Stimulated activated CD8-positive, alpha-beta memory T cell treated with anti-CD3 and anti-CD28 coated beads, Interleukin-15, amount 100 ng/mL, for 4 hours (primary cell): Measurements from ENCODE around the gene SMIM3.
"Not testable (repeated sequence)": the region's sequence is repeated elsewhere in the genome, so short reads cannot be mapped to it uniquely, and the experiment has no call there.

Experiments used
- DNase-seq, 2 donors: peaks; one replicate each; pipeline ENCODE4 v3.0.0-alpha.2; 2020; ENCODE audit warnings: low read depth in 2 of 2

SMIM3 gene

DNA sequence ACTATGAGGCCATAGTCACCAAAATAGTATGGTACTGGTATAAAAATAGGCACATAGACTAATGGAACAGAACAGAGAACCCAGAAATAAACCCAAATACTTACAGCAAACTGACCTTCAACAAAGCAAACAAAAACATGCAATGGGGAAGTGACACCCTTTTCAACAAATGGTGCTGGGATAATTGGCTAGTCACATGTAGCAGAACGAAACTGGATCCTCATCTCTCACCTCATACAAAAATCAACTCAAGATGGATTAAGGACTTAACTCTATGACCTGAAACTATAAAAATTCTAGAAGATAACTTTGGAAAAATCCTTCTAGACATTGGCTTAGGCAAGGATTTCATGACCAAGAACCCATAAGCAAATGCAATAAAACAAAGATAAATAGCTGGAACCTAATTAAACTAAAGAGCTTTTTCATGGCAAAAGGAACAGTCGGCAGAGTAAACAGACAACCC, 14.9 kb downstream of the SMIM3 start:
- not testable (repeated sequence) for DNase-seq

- DNase-seq: no peak
Measured at GRCh38 chr5:150794927-150795326, 16.4 kb downstream of the SMIM3 start.

DNA sequence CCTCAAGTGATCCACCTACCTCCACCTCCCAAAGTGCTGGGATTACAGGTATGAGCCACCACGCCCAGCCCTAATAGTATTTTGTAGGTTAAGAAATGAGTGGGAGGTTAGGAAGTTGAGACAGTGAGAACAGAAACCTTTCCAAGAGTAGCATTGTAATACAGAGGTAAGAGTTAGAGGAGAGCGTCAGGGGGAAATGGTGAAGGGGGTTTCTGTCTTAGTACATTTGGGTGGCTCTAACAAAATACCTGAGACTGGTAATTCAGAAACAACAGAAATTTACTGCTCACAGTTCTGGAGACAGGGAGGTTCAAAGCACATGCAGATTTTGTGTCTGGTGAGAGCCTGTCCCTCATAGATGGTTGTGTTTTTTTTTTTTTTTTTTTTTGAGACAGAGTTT, 18.8 kb downstream of the SMIM3 start:
- no peak for DNase-seq

- DNase-seq: no peak
Measured at GRCh38 chr5:150801117-150801927, 22.8 kb downstream of the SMIM3 start.

GRCh38 chr5:150804388-150804787, 25.8 kb downstream of the SMIM3 start:
- no peak for DNase-seq

- DNase-seq: no peak
Measured at GRCh38 chr5:150809363-150809762, 30.8 kb downstream of the SMIM3 start.

- no peak for DNase-seq
Measured at GRCh38 chr5:150815010-150815409, 36.5 kb downstream of the SMIM3 start.

DNA sequence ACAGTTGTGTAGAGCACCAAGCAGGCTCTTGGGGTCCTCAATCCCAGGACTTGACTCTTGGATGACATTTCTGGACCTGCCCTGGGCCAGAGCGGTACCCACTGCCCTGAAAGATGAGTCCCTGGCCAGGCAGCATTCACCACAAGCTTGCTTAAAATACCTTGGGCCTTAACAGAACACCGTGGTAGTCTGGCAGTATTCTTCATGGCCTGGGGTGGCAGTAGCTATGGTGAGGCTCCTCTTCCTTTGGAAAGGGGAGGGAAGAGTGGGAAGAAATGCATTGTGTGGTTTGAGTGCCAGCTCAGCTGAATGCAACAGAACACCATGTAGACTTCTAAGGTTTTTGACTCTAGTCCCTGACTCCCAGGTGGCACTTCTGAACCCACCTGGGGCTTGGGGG, 38.4 kb downstream of the SMIM3 start:
- DNase-seq: no peak

DNA sequence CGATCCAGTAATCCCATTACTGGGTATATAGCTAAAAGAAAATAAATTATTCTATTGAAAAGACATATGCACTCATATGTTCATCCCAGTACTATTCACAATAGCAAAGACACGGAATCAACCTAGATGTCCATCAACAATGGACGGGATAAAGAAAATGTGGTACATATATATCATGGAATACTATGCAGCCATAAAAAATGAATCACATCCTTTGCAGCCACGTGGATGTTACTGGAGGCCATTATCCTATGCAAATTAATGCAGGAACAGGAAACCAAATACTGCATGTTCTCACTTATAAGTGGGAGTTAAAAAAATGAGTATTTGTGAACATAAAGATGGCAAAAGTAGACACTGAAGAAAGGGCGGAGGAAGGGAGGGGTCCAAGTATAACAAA, 51.2 kb downstream of the SMIM3 start:
- no peak for DNase-seq

- not testable (repeated sequence) for DNase-seq
Measured at GRCh38 chr5:150831821-150832220, 53.3 kb downstream of the SMIM3 start.

DNA sequence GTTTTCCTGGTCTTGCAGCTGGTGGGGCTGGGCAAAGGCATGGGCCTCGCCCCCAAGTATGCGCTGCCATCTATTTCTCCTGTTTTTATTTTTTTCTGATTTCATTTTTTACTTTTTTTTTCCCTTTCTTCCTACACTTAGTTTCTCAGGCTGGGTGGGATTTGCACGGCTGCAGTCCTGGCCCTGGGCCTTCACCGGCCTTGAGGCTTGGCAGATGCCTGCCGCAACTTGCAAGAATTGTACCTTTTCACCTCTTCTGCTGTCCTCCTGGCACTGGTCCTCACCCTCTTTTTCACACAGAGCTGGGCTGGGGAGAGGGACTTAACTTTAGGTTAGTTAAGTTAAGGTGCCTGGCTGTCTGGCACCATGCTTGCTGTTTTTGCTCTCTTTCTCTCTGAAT, 57.5 kb downstream of the SMIM3 start:
- no peak for DNase-seq

DNA sequence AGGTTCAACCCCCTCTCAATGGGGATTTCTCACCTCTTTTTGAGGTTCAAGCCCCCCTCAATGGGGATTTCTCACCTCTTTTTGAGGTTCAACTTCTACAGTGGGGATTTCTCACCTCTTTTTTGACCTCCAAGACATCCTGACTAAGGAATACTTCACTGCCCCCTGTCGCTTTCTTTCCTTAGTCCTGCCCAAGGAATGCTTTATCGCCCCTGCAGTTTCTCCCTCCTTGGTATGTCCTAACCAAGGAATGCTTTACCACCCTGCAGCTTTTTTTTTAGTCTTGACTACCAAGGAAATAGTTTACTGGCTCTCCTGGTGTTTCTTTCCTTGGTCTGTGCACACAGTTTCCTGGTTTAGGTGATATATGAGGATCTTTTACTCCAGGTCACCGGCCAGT, 58.1 kb downstream of the SMIM3 start:
- DNase-seq: no peak

GRCh38 chr5:150845185-150845859, 66.8 kb downstream of the SMIM3 start:
- DNase-seq: not testable (repeated sequence)

DNA sequence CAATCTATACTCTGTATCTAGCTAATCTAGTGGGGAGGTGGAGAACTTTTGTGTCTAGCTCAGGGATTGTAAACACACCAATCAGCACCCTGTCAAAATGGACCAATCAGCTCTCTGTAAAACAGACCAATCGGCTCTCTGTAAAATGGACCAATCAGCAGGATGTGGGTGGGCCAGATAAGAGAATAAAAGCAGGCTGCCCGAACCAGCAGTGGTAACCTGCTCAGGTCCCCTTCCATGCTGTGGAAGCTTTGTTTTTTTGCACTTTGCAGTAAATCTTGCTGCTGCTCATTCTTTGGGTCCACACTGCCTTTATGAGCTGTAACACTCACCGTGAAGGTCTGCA, 67.7 kb downstream of the SMIM3 start, which contains the start of gene IRGM:
Gene IRGM (plus strand): TSS at position 214 of the 346 bp plus-strand sequence. CDS start 1,603 bp downstream, outside the sequence.
- DNase-seq: not testable (repeated sequence)
